ENCODE data around the gene PAFAH1B2.

- TF ChIP-seq CTCF (IDR thresholded peaks at IDR 0.05) (no peak), POLR2A (IDR thresholded peaks at IDR 0.05) (peak in 2 of 4 donors; percentile 62 to 74)
These were observed 55.2 kb downstream of the PAFAH1B2 start, which contains the start of gene TAGLN for GRCh38 chr11:117199053-117199915.

Measured in esophagus squamous epithelium (tissue), 4 donors.